D721Med (cell line): ENCODE data around the gene PPT1.

ENCODE experiments used
- DNase-seq: peaks from one replicate; pipeline ENCODE4 v3.0.0; 2011; ENCODE audit warnings: low spot score; ENCODE audit not compliant: insufficient read length
- FAIRE-seq: peaks from 2 replicates; lab custom pipeline; 2011; peaks lifted over from hg19 to GRCh38; lab: Jason Lieb, UNC
- TF ChIP-seq, protein P1 (sequence below): IDR thresholded peaks from 2 replicates; pipeline ENCODE4 v1.5.1; 2012; ENCODE audit warnings: mild to moderate bottlenecking, control low read depth; ENCODE audit not compliant: insufficient read depth; ENCODE audit errors: missing control alignments

The PPT1 gene

DNA sequence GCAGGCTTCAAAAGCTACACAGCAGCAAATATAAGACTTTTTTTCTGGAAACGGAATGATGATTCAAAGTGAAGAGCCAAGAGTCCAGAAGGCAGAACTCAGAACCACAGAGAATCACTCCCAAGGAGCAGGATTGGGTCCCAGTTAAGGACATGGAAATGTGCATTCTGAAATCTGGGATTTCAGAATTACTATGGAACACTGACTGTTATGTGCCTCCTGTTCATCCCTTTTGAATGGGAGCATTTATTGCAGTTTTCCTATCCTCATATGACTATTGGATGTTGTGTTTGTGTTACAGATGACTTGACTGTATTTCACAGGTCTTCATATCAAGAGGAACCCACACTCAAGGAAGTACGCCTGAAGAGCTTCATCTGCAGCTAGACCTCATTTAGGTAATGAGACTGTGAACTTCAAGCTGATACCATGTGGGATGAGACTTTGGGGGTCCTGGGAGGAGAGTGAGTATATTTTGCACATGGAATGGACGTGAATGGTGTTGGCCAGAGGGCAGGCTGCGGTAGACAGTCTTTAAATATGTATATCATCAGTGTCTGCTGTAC, 73.6 kb downstream of the PPT1 start:
- TF ChIP-seq, protein P1, sequence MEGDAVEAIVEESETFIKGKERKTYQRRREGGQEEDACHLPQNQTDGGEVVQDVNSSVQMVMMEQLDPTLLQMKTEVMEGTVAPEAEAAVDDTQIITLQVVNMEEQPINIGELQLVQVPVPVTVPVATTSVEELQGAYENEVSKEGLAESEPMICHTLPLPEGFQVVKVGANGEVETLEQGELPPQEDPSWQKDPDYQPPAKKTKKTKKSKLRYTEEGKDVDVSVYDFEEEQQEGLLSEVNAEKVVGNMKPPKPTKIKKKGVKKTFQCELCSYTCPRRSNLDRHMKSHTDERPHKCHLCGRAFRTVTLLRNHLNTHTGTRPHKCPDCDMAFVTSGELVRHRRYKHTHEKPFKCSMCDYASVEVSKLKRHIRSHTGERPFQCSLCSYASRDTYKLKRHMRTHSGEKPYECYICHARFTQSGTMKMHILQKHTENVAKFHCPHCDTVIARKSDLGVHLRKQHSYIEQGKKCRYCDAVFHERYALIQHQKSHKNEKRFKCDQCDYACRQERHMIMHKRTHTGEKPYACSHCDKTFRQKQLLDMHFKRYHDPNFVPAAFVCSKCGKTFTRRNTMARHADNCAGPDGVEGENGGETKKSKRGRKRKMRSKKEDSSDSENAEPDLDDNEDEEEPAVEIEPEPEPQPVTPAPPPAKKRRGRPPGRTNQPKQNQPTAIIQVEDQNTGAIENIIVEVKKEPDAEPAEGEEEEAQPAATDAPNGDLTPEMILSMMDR: no peak
- DNase-seq: no peak
- no peak for FAIRE-seq
